HepG2 (cell line): ENCODE results near the gene NUP93. TPM values are rescaled to one million over a fixed set of nuclear protein-coding genes. Genes with fewer than 3 reads are reported as not detected.
A peak's percentile ranks its signal among the peaks of the same experiment; 100 is the strongest.

Source experiments
- ARNTL ChIP-seq: sonication (generic); formaldehyde crosslinking; IDR thresholded peaks from 2 replicates; pipeline ENCODE4 v1.4.0; 2020; ENCODE audit warnings: mild to moderate bottlenecking, missing genetic modification reagents
- CENPX ChIP-seq: sonication (generic); formaldehyde crosslinking; IDR thresholded peaks from 2 replicates; pipeline ENCODE4 v1.9.0; 2021; ENCODE audit warnings: mild to moderate bottlenecking, missing genetic modification reagents, moderate library complexity
- IKZF4 ChIP-seq: sonication (generic); formaldehyde crosslinking; IDR thresholded peaks from 2 replicates; pipeline ENCODE4 v1.5.1; 2020; ENCODE audit warnings: borderline replicate concordance, mild to moderate bottlenecking, low read depth, missing genetic modification reagents; ENCODE audit errors: not compliant biosample characterization
- KLF11 ChIP-seq: IDR thresholded peaks from 2 replicates; pipeline ENCODE4 v1.6.1; 2016; ENCODE audit warnings: missing compliant biosample characterization
- MAZ ChIP-seq, 2 experiments: sonication (generic) in 1 of 2; formaldehyde crosslinking in 1 of 2; IDR thresholded peaks; 2 replicates each; pipeline versions ENCODE4 v1.5.0 to v1.6.1; 2012 to 2020; ENCODE audit warnings: low read depth in 2 of 2, mild to moderate bottlenecking in 2 of 2, borderline replicate concordance in 1 of 2, improper control_type of control experiment in 1 of 2, low read length in 1 of 2, missing genetic modification reagents in 1 of 2, moderate library complexity in 1 of 2
- MTF2 ChIP-seq: sonication (generic); formaldehyde crosslinking; IDR thresholded peaks from 2 replicates; pipeline ENCODE4 v1.5.0; 2020; ENCODE audit warnings: missing genetic modification reagents, borderline replicate concordance
- ONECUT2 ChIP-seq: sonication (generic); formaldehyde crosslinking; IDR thresholded peaks from 2 replicates; pipeline ENCODE4 v1.4.0; 2020; ENCODE audit warnings: missing genetic modification reagents
- RAD51 ChIP-seq: fragments of 450-650 bp; IDR thresholded peaks from 2 replicates; pipeline ENCODE4 v1.6.1; 2016; ENCODE audit warnings: borderline replicate concordance
- RFX5 ChIP-seq: IDR thresholded peaks from 2 replicates; pipeline ENCODE4 v1.6.1; 2011; ENCODE audit warnings: low read depth, low read length, improper control_type of control experiment
- SOX6 ChIP-seq, 2 experiments: fragments of 450-650 bp in 1 of 2; sonication (generic) in 1 of 2; formaldehyde crosslinking in 1 of 2; IDR thresholded peaks; 2 replicates each; pipeline versions ENCODE4 v1.4.0 to v1.6.1; 2017 to 2020; ENCODE audit warnings: antibody characterized with exemption in 1 of 2, mild to moderate bottlenecking in 1 of 2, missing genetic modification reagents in 1 of 2
- SRF ChIP-seq: IDR thresholded peaks from 2 replicates; pipeline ENCODE4 v1.6.1; 2011; ENCODE audit warnings: mild to moderate bottlenecking, low read depth, low read length, moderate library complexity
- ZBTB42 ChIP-seq: sonication (generic); formaldehyde crosslinking; IDR thresholded peaks from 2 replicates; pipeline ENCODE4 v1.5.0; 2020; ENCODE audit warnings: mild to moderate bottlenecking, missing genetic modification reagents
- ZC3H4 ChIP-seq: sonication (generic); formaldehyde crosslinking; IDR thresholded peaks from 2 replicates; pipeline ENCODE4 v1.4.0; 2020; ENCODE audit warnings: missing genetic modification reagents, borderline replicate concordance
- ZNF251 ChIP-seq: sonication (generic); formaldehyde crosslinking; IDR thresholded peaks from 2 replicates; pipeline ENCODE4 v1.9.0; 2021; ENCODE audit warnings: mild to moderate bottlenecking, missing genetic modification reagents
- ZNF367 ChIP-seq: sonication (generic); formaldehyde crosslinking; IDR thresholded peaks from 2 replicates; pipeline ENCODE4 v1.4.0; 2020; ENCODE audit warnings: missing genetic modification reagents, borderline replicate concordance
- ZNF484 ChIP-seq: sonication (generic); formaldehyde crosslinking; IDR thresholded peaks from 2 replicates; pipeline ENCODE4 v1.5.1; 2020; ENCODE audit warnings: mild to moderate bottlenecking, low read depth, missing genetic modification reagents, borderline replicate concordance
- polyA plus RNA-seq, 8 experiments: library from polyadenylated mRNA; depleted of rRNA in 3 of 8; stranded (reverse) in 7 of 8; unstranded in 1 of 8; fragments of >200 nt; fragmentation: Illumina TruSeq in 4 of 8; extraction: Trizol in 4 of 8; gene quantifications; 2 replicates each; pipeline versions ENCODE4 v1.2.1 to v1.2.3, GENCODE V29; 2011 to 2016; ENCODE audit warnings: low read depth in 4 of 8, missing spikeins in 1 of 8, mixed read lengths in 1 of 8; ENCODE audit not compliant: insufficient read depth in 1 of 8
- total RNA-seq, 5 experiments: library from RNA; depleted of rRNA; stranded (reverse); fragments of >200 nt; fragmentation: Illumina TruSeq; extraction: Trizol; gene quantifications; 2 replicates each; pipeline ENCODE4 v1.2.3, GENCODE V29; 2016; ENCODE audit warnings: low read depth in 1 of 5
- TF ChIP-seq, protein P1 (sequence below): sonication (generic); formaldehyde crosslinking; IDR thresholded peaks from 2 replicates; pipeline ENCODE4 v1.4.0; 2020; ENCODE audit warnings: missing genetic modification reagents
- TF ChIP-seq, protein P2 (sequence below): sonication (generic); formaldehyde crosslinking; IDR thresholded peaks from 2 replicates; pipeline ENCODE4 v1.5.1; 2020; ENCODE audit warnings: mild to moderate bottlenecking, missing genetic modification reagents
- TF ChIP-seq, protein P3 (sequence below): fragments of 450-650 bp; IDR thresholded peaks from 2 replicates; pipeline ENCODE4 v1.6.1; 2017; ENCODE audit warnings: mild to moderate bottlenecking

Gene NUP93
- total and polyA plus RNA-seq, 2 of the 13 experiments (the other 11 are each of a cell fraction or from before 2014, with no cell fraction given): 58.5 to 140 TPM

DNA sequence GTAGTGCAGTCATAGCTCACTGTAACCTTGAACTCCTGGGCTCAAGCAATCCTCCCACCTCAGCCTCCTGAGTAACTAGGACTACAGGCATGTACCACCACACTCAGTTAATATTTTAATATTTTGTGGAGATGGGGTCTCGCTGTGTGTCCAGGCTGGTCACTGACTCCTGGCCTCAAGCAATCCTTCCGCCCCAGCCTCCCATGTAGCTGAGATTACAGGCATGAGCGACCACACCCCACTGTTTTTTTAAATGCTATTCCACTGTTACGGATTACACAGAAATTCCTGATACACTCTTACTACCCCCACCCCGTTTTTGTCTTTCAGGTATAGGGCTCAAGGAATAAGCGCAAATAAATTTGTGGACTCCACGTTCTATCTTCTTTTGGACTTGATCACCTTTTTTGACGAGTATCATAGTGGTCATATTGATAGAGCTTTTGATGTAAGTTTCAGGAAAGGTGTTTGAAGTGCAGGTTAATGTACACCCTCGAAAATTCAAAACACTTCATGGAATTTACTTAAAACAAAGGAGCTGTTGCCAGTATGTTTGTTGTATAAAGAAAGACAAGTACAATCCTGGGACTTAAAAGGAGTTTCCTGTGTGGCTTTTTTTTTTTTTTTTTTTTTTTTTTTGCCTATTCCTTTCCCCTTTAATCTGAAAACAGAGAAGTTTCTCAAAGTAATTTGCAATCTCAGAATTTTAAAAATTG lies 108.9 kb downstream of the NUP93 start (continued):
- no peak for TF ChIP-seq MAZ (IDR thresholded peaks at IDR 0.05; ENCODE audit: borderline replicate concordance, low read depth, low read length)
- no peak for TF ChIP-seq MAZ (CRISPR knock-in tag; IDR thresholded peaks at IDR 0.05; ENCODE audit: low read depth)
- TF ChIP-seq, protein P1, sequence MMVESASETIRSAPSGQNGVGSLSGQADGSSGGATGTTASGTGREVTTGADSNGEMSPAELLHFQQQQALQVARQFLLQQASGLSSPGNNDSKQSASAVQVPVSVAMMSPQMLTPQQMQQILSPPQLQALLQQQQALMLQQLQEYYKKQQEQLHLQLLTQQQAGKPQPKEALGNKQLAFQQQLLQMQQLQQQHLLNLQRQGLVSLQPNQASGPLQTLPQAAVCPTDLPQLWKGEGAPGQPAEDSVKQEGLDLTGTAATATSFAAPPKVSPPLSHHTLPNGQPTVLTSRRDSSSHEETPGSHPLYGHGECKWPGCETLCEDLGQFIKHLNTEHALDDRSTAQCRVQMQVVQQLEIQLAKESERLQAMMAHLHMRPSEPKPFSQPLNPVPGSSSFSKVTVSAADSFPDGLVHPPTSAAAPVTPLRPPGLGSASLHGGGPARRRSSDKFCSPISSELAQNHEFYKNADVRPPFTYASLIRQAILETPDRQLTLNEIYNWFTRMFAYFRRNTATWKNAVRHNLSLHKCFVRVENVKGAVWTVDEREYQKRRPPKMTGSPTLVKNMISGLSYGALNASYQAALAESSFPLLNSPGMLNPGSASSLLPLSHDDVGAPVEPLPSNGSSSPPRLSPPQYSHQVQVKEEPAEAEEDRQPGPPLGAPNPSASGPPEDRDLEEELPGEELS: peak; percentile 27; the same call in 1 of the 2 replicates
- no peak for TF ChIP-seq ARNTL
- TF ChIP-seq, protein P2, sequence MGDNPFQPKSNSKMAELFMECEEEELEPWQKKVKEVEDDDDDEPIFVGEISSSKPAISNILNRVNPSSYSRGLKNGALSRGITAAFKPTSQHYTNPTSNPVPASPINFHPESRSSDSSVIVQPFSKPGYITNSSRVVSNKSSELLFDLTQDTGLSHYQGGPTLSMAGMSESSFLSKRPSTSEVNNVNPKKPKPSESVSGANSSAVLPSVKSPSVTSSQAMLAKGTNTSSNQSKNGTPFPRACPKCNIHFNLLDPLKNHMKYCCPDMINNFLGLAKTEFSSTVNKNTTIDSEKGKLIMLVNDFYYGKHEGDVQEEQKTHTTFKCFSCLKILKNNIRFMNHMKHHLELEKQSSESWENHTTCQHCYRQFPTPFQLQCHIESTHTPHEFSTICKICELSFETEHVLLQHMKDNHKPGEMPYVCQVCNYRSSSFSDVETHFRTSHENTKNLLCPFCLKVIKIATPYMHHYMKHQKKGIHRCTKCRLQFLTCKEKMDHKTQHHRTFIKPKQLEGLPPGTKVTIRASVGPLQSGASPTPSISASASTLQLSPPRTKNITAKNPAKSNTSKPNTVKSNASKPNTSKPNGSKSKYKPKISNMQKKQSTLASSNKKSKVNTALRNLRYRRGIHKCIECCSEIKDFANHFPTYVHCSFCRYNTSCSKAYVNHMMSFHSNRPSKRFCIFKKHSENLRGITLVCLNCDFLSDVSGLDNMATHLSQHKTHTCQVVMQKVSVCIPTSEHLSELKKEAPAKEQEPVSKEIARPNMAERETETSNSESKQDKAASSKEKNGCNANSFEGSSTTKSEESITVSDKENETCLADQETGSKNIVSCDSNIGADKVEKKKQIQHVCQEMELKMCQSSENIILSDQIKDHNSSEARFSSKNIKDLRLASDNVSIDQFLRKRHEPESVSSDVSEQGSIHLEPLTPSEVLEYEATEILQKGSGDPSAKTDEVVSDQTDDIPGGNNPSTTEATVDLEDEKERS (CRISPR knock-in tag): 0 out of 2 replicates have a peak, but pooled peaks have one; percentile 42
- TF ChIP-seq ZNF367 (CRISPR knock-in tag): no peak
- peak; percentile 73; the same call in 1 of the 2 replicates for TF ChIP-seq SRF
- TF ChIP-seq ZNF251 (CRISPR knock-in tag): no peak
- TF ChIP-seq RAD51: no peak
- TF ChIP-seq ZC3H4 (CRISPR knock-in tag): no peak
- no peak for TF ChIP-seq KLF11 (CRISPR knock-in tag)
- TF ChIP-seq, protein P3, sequence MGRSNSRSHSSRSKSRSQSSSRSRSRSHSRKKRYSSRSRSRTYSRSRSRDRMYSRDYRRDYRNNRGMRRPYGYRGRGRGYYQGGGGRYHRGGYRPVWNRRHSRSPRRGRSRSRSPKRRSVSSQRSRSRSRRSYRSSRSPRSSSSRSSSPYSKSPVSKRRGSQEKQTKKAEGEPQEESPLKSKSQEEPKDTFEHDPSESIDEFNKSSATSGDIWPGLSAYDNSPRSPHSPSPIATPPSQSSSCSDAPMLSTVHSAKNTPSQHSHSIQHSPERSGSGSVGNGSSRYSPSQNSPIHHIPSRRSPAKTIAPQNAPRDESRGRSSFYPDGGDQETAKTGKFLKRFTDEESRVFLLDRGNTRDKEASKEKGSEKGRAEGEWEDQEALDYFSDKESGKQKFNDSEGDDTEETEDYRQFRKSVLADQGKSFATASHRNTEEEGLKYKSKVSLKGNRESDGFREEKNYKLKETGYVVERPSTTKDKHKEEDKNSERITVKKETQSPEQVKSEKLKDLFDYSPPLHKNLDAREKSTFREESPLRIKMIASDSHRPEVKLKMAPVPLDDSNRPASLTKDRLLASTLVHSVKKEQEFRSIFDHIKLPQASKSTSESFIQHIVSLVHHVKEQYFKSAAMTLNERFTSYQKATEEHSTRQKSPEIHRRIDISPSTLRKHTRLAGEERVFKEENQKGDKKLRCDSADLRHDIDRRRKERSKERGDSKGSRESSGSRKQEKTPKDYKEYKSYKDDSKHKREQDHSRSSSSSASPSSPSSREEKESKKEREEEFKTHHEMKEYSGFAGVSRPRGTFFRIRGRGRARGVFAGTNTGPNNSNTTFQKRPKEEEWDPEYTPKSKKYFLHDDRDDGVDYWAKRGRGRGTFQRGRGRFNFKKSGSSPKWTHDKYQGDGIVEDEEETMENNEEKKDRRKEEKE: no peak
- no peak for TF ChIP-seq SOX6 (IDR thresholded peaks at IDR 0.05)
- TF ChIP-seq SOX6 (CRISPR knock-in tag; IDR thresholded peaks at IDR 0.05): peak; percentile 86
- no peak for TF ChIP-seq IKZF4
- no peak for TF ChIP-seq CENPX (CRISPR knock-in tag)
- no peak for TF ChIP-seq MTF2 (CRISPR knock-in tag)
- TF ChIP-seq ZNF484 (CRISPR knock-in tag): no peak
- no peak for TF ChIP-seq ZBTB42 (CRISPR knock-in tag)
- TF ChIP-seq ONECUT2 (CRISPR knock-in tag): no peak
- no peak for TF ChIP-seq RFX5
